Measurements from ENCODE around the gene MCC.

MCC gene

GRCh38 chr5:113106821-113107220 is 381.4 kb downstream of the MCC start:
- DNase-seq (ENCODE audit: low read depth) = no peak

GRCh38 chr5:113105693-113106280 is 382.5 kb downstream of the MCC start:
- no peak for DNase-seq (ENCODE audit: low read depth)

GRCh38 chr5:113103330-113103729 is 384.9 kb downstream of the MCC start:
- no peak for DNase-seq (ENCODE audit: low read depth)

GRCh38 chr5:113102121-113102531 is 386.1 kb downstream of the MCC start:
- DNase-seq (ENCODE audit: low read depth) = no peak

- no peak for DNase-seq (ENCODE audit: low read depth)
These were observed 387.3 kb downstream of the MCC start for GRCh38 chr5:113100981-113101380.

GRCh38 chr5:113099822-113100221 is 388.4 kb downstream of the MCC start:
- DNase-seq (ENCODE audit: low read depth) = no peak

- DNase-seq (ENCODE audit: low read depth) = no peak
These were observed 389.9 kb downstream of the MCC start for GRCh38 chr5:113098378-113098777.

- no peak for DNase-seq (ENCODE audit: low read depth)
These were observed 392.4 kb downstream of the MCC start for GRCh38 chr5:113095831-113096230.

GRCh38 chr5:113093558-113093957 is 394.7 kb downstream of the MCC start:
- no peak for DNase-seq (ENCODE audit: low read depth)

GRCh38 chr5:113092683-113093082 is 395.6 kb downstream of the MCC start:
- DNase-seq (ENCODE audit: low read depth) = no peak

- no peak for DNase-seq (ENCODE audit: low read depth)
These were observed 396.6 kb downstream of the MCC start for GRCh38 chr5:113091622-113092021.

GRCh38 chr5:113090336-113091106 is 397.7 kb downstream of the MCC start:
- no peak for DNase-seq (ENCODE audit: low read depth)

GRCh38 chr5:113089653-113090335 is 398.5 kb downstream of the MCC start:
- DNase-seq (ENCODE audit: low read depth) = no peak

GRCh38 chr5:113087976-113088514 is 400.2 kb downstream of the MCC start:
- no peak for DNase-seq (ENCODE audit: low read depth)

GRCh38 chr5:113085880-113086409 is 402.3 kb downstream of the MCC start:
- DNase-seq (ENCODE audit: low read depth) = no peak

GRCh38 chr5:113085084-113085414 is 403.2 kb downstream of the MCC start:
- no peak for DNase-seq (ENCODE audit: low read depth)

GRCh38 chr5:113084402-113085083 is 403.7 kb downstream of the MCC start:
- DNase-seq (ENCODE audit: low read depth) = no peak

- no peak for DNase-seq (ENCODE audit: low read depth)
These were observed 404.8 kb downstream of the MCC start for GRCh38 chr5:113083481-113083880.

- no peak for DNase-seq (ENCODE audit: low read depth)
These were observed 405.7 kb downstream of the MCC start for GRCh38 chr5:113082547-113082905.

- no peak for DNase-seq (ENCODE audit: low read depth)
These were observed 406.2 kb downstream of the MCC start for GRCh38 chr5:113081881-113082546.

- DNase-seq (ENCODE audit: low read depth) = no peak
These were observed 407.0 kb downstream of the MCC start for GRCh38 chr5:113081091-113081839.

All from stimulated activated CD8-positive, alpha-beta memory T cell treated with anti-CD3 and anti-CD28 coated beads, Interleukin-7, amount 100 ng/mL, for 24 hours (primary cell).